Measurements from ENCODE around the gene SEZ6.

DNA sequence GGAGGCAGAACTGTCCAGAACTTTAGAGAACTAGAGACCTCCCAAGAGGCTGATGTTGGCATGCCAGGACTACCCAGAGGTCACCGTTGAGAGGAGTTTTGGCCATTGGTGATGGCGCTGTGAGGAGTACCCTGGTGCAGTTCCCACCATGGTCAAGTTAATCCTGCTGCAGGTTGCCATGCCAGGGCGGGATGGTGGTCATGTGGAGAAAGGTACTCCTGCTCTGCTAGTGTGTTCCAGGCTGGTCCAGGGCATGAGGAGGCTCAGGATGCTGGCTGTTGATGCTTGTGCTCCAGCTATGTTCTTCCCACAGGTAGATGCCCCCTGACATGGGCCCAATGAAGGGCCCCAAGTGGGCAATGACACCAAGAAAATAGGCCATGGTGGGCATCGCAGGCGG is 50.4 kb downstream of the SEZ6 start:
- TF ChIP-seq, protein P1, sequence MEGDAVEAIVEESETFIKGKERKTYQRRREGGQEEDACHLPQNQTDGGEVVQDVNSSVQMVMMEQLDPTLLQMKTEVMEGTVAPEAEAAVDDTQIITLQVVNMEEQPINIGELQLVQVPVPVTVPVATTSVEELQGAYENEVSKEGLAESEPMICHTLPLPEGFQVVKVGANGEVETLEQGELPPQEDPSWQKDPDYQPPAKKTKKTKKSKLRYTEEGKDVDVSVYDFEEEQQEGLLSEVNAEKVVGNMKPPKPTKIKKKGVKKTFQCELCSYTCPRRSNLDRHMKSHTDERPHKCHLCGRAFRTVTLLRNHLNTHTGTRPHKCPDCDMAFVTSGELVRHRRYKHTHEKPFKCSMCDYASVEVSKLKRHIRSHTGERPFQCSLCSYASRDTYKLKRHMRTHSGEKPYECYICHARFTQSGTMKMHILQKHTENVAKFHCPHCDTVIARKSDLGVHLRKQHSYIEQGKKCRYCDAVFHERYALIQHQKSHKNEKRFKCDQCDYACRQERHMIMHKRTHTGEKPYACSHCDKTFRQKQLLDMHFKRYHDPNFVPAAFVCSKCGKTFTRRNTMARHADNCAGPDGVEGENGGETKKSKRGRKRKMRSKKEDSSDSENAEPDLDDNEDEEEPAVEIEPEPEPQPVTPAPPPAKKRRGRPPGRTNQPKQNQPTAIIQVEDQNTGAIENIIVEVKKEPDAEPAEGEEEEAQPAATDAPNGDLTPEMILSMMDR (conservative IDR thresholded peaks at IDR 0.05; ENCODE audit: low read depth, low read length) = no peak
- TF ChIP-seq EZH2 (IDR thresholded peaks at IDR 0.05; ENCODE audit: low read length, unreplicated experiment) (no peak), EZH2phosphoT487 (IDR thresholded peaks at IDR 0.05; ENCODE audit: borderline replicate concordance, low read length) (no peak)
